NCI-H748 treated with DMSO at 0.1 percent for 48 hours (cell line): ENCODE measurements around the gene RO60.

Experiments
- DNase-seq: peaks from one replicate; lab custom pipeline; 2025; lab: John Stamatoyannopoulos, UW

The RO60 gene

GRCh38 chr1:193060938-193061337 is 1.5 kb downstream of the RO60 start:
- DNase-seq = no peak

- no peak for DNase-seq
Observed at GRCh38 chr1:193062698-193063463, 3.5 kb downstream of the RO60 start.

- no peak for DNase-seq
Observed at GRCh38 chr1:193065954-193066353, 6.5 kb downstream of the RO60 start.

GRCh38 chr1:193066606-193067005 is 7.2 kb downstream of the RO60 start:
- no peak for DNase-seq

- DNase-seq = no peak
Observed at GRCh38 chr1:193068013-193068412, 8.6 kb downstream of the RO60 start.

GRCh38 chr1:193069748-193070385 is 10.5 kb downstream of the RO60 start:
- DNase-seq = no peak

GRCh38 chr1:193070386-193070753 is 11.0 kb downstream of the RO60 start:
- no peak for DNase-seq

- DNase-seq = no peak
Observed at GRCh38 chr1:193070942-193071341, 11.5 kb downstream of the RO60 start.

- DNase-seq = no peak
Observed at GRCh38 chr1:193077991-193078390, 18.6 kb downstream of the RO60 start.

GRCh38 chr1:193079187-193079586 is 19.8 kb downstream of the RO60 start:
- no peak for DNase-seq

GRCh38 chr1:193083365-193084088 is 24.1 kb downstream of the RO60 start:
- no peak for DNase-seq

- no peak for DNase-seq
Observed at GRCh38 chr1:193085263-193085662, 25.9 kb downstream of the RO60 start.

- no peak for DNase-seq
Observed at GRCh38 chr1:193086342-193086741, 26.9 kb downstream of the RO60 start.

GRCh38 chr1:193087893-193088292 is 28.5 kb downstream of the RO60 start:
- no peak for DNase-seq

GRCh38 chr1:193090865-193091264 is 31.5 kb downstream of the RO60 start:
- DNase-seq = no peak

GRCh38 chr1:193094112-193094511 is 34.7 kb downstream of the RO60 start:
- no peak for DNase-seq

- DNase-seq = no peak
Observed at GRCh38 chr1:193102662-193103061, 43.2 kb downstream of the RO60 start.

- no peak for DNase-seq
Observed at GRCh38 chr1:193103759-193104501, 44.5 kb downstream of the RO60 start.

GRCh38 chr1:193104502-193104906 is 45.1 kb downstream of the RO60 start:
- peak; percentile 48 for DNase-seq

- peak; percentile 51 for DNase-seq
Observed at GRCh38 chr1:193104907-193105820, 45.8 kb downstream of the RO60 start, which contains the start of gene GLRX2. Gene GLRX2, minus strand, starts transcription at chr1:193105414. Its CDS starts 32 bp downstream, at chr1:193105382.

- DNase-seq = no peak
Observed at GRCh38 chr1:193105821-193106177, 46.4 kb downstream of the RO60 start.
